CD4-positive, alpha-beta T cell (primary cell): ENCODE results near the gene BOK. TPM values are rescaled to one million over a fixed set of nuclear protein-coding genes. Genes with fewer than 3 reads are reported as not detected.

Experiments used
- ATAC-seq: fragments of 200-7000 bp; cut with Tn5 transposase; one replicate; pipeline ENCODE4 v1.10.0; 2022; ENCODE audit warnings: mild to moderate bottlenecking; ENCODE audit not compliant: poor library complexity
- CTCF ChIA-PET: fragments of 350-600 bp; sonication (Branson Sonifier 250); formaldehyde crosslinking; loops from one replicate; lab custom pipeline; 2021; ENCODE audit warnings: antibody characterized with exemption, inconsistent platforms; lab: Charles Lee
- POLR2A ChIA-PET: fragments of 350-600 bp; sonication (Branson Sonifier 250); formaldehyde crosslinking; loops from one replicate; lab custom pipeline; 2021; ENCODE audit warnings: antibody characterized with exemption, inconsistent platforms; lab: Charles Lee
- DNase-seq, 14 experiments: peaks; one replicate each; pipeline ENCODE4 v3.0.0-alpha.2; 2013 to 2020; ENCODE audit warnings: mixed read lengths in 2 of 14
- H3K27ac ChIP-seq, 2 donors: one replicate each; pipeline versions ENCODE4 v1.5.1 to v1.7.0; 2013; ENCODE audit warnings: low read length in 2 of 2, low read depth in 1 of 2, mild to moderate bottlenecking in 1 of 2
- H3K27me3 ChIP-seq, 2 experiments: 1 replicate in 1 of 2; 2 replicates in 1 of 2; pipeline versions ENCODE4 v1.6.1 to v1.7.0; 2013; ENCODE audit warnings: low read length in 2 of 2, control low read depth in 1 of 2, mild to moderate bottlenecking in 1 of 2, moderate library complexity in 1 of 2; ENCODE audit not compliant: insufficient read depth in 2 of 2, control insufficient read depth in 1 of 2
- H3K36me3 ChIP-seq: one replicate; pipeline ENCODE4 v1.6.1; 2013; ENCODE audit warnings: low read length, control low read depth; ENCODE audit not compliant: insufficient read depth
- H3K4me1 ChIP-seq: one replicate; pipeline ENCODE4 v1.6.1; 2013; ENCODE audit warnings: low read length, control low read depth; ENCODE audit not compliant: insufficient read depth
- H3K4me3 ChIP-seq: one replicate; pipeline ENCODE4 v1.5.1; 2013; ENCODE audit warnings: mild to moderate bottlenecking, low read length, moderate library complexity
- H3K9me3 ChIP-seq, 2 experiments: 1 replicate in 1 of 2; 2 replicates in 1 of 2; pipeline versions ENCODE4 v1.6.1 to v1.7.0; 2013; ENCODE audit warnings: low read length in 2 of 2, mild to moderate bottlenecking in 2 of 2, control low read depth in 1 of 2, moderate library complexity in 1 of 2; ENCODE audit not compliant: control insufficient read depth in 1 of 2, insufficient read depth in 1 of 2
- H3K27ac Mint-ChIP-seq: one replicate; pipeline ENCODE4 v1.8.0; 2020; ENCODE audit warnings: mixed read lengths
- H3K27me3 Mint-ChIP-seq: one replicate; pipeline ENCODE4 v1.8.0; 2021; ENCODE audit warnings: mixed read lengths
- H3K36me3 Mint-ChIP-seq: one replicate; pipeline ENCODE4 v1.8.0; 2021; ENCODE audit warnings: low read depth, mixed read lengths
- H3K4me1 Mint-ChIP-seq: one replicate; pipeline ENCODE4 v1.8.0; 2021; ENCODE audit warnings: low read depth, mixed read lengths
- H3K4me3 Mint-ChIP-seq: one replicate; pipeline ENCODE4 v1.8.0; 2020; ENCODE audit warnings: mild to moderate bottlenecking, mixed read lengths
- H3K9me3 Mint-ChIP-seq: one replicate; pipeline ENCODE4 v1.8.0; 2020; ENCODE audit warnings: mixed read lengths
- CTCF ChIP-seq: fragments of 200-600 bp; IDR thresholded peaks from one replicate; pipeline ENCODE4 v1.8.0; 2022; ENCODE audit warnings: antibody characterized with exemption, mild to moderate bottlenecking
- intact Hi-C, 2 experiments: fragments of 100-400 bp; cut with DNase I in 1 of 2; cut with micrococcal nuclease in 1 of 2; formaldehyde crosslinking; loops; one replicate each; pipeline versions ENCODE4 v1.15.1 to v1.9.0; 2023 to 2025; cut with DNase I, micrococcal nuclease
- total RNA-seq, 174 experiments: library from RNA in 2 of 174; stranded (reverse) in 2 of 174; gene quantifications; one replicate each; pipeline ENCODE4 v1.2.3 and lab custom pipeline; 2021 to 2026

Gene BOK
- total RNA-seq, 2 experiments from 2014 or later: not detected

GRCh38 chr2:241599615-241600014 is 41.1 kb downstream of the BOK start:
- H3K27ac Mint-ChIP-seq: no peak overlapping the region
- Histone ChIP-seq H3K4me1 (no peaks in the 10 kb centered on the region), H3K27ac (no peak overlapping the region), H3K27me3 (no peaks in the 10 kb centered on the region), H3K4me3 (no peak overlapping the region), H3K36me3 (peaks cover 37% of the 10 kb centered on the region), H3K9me3 (no peaks in the 10 kb centered on the region)
- ATAC-seq (no peak), DNase-seq (no peak)
- ChIA-PET POLR2A (no interaction called here), CTCF (interaction anchor here (2.0 kb wide), 1 partner anchor 10 kb away, joined by 4 read pairs; no protein-coding TSS in a partner anchor)
- intact Hi-C loops: loop anchor here in 1 of 2 experiments (10.0 kb wide), 1 partner anchor 345 kb away; no protein-coding TSS in a partner anchor
- no peaks in the 10 kb centered on the region for H3K9me3 Mint-ChIP-seq
- H3K4me1 Mint-ChIP-seq: no peaks in the 10 kb centered on the region
- no peaks in the 10 kb centered on the region for H3K27me3 Mint-ChIP-seq
- H3K36me3 Mint-ChIP-seq: peaks cover 73% of the 10 kb centered on the region
- TF ChIP-seq CTCF: no peak
- H3K4me3 Mint-ChIP-seq: no peak overlapping the region

GRCh38 chr2:241601841-241602240 is 43.3 kb downstream of the BOK start:
- TF ChIP-seq CTCF: no peak
- ChIA-PET POLR2A (no interaction called here), CTCF (no interaction called here)
- H3K4me1 Mint-ChIP-seq: no peaks in the 10 kb centered on the region
- H3K9me3 ChIP-seq: no peaks in the 10 kb centered on the region
- DNase-seq: no peak
- no peak overlapping the region for H3K27ac ChIP-seq
- peaks cover 69% of the 10 kb centered on the region for H3K36me3 Mint-ChIP-seq
- no peak overlapping the region for H3K27ac Mint-ChIP-seq
- no peaks in the 10 kb centered on the region for H3K27me3 Mint-ChIP-seq
- no peaks in the 10 kb centered on the region for H3K27me3 ChIP-seq
- H3K4me3 ChIP-seq: no peak overlapping the region
- intact Hi-C loops: loop anchor here in 1 of 2 experiments (10.0 kb wide), 1 partner anchor 347 kb away; no protein-coding TSS in a partner anchor
- H3K4me3 Mint-ChIP-seq: no peak overlapping the region
- no peak for ATAC-seq
- H3K9me3 Mint-ChIP-seq: no peaks in the 10 kb centered on the region
- H3K36me3 ChIP-seq: peaks cover 48% of the 10 kb centered on the region
- no peaks in the 10 kb centered on the region for H3K4me1 ChIP-seq

GRCh38 chr2:241602720-241603119 is 44.2 kb downstream of the BOK start:
- ATAC-seq (no peak), DNase-seq (no peak)
- no peaks in the 10 kb centered on the region for H3K27me3 ChIP-seq
- ChIA-PET CTCF (interaction anchor here (0.6 kb wide), 1 partner anchor 304 kb away, joined by 3 read pairs; no protein-coding TSS in a partner anchor), POLR2A (no interaction called here)
- no peak overlapping the region for H3K4me3 ChIP-seq
- intact Hi-C loops: loop anchor here in 1 of 2 experiments (10.0 kb wide), 1 partner anchor 348 kb away; no protein-coding TSS in a partner anchor
- Mint-ChIP-seq H3K27ac (no peak overlapping the region), H3K4me3 (no peak overlapping the region), H3K4me1 (no peaks in the 10 kb centered on the region), H3K27me3 (no peaks in the 10 kb centered on the region), H3K9me3 (no peaks in the 10 kb centered on the region), H3K36me3 (peaks cover 62% of the 10 kb centered on the region)
- H3K27ac ChIP-seq: no peak overlapping the region
- no peaks in the 10 kb centered on the region for H3K4me1 ChIP-seq
- H3K36me3 ChIP-seq: peaks cover 49% of the 10 kb centered on the region
- H3K9me3 ChIP-seq: no peaks in the 10 kb centered on the region
- TF ChIP-seq CTCF: no peak
